H9 (cell line): ENCODE measurements around the gene CLDN20. TPM values are rescaled to one million over a fixed set of nuclear protein-coding genes. Genes with fewer than 3 reads are reported as not detected.

Experiments used
- DNase-seq: peaks from one replicate; pipeline ENCODE4 v3.0.0-alpha.2; 2017
- H2AFZ ChIP-seq: one replicate; pipeline ENCODE4 v1.6.1; 2013; ENCODE audit warnings: mild to moderate bottlenecking, low read length, control low read depth, moderate library complexity
- H2AK5ac ChIP-seq: 2 replicates; pipeline ENCODE4 v1.6.1; 2013; ENCODE audit warnings: low read length, control low read depth, mixed read lengths; ENCODE audit not compliant: insufficient read length
- H2BK120ac ChIP-seq: one replicate; pipeline ENCODE4 v1.6.1; 2013; ENCODE audit warnings: low read depth, mild to moderate bottlenecking, low read length, control low read depth, inconsistent platforms; ENCODE audit not compliant: poor library complexity, severe bottlenecking
- H2BK12ac ChIP-seq: 2 replicates; pipeline ENCODE4 v1.6.1; 2013; ENCODE audit warnings: low read length, control low read depth, mixed read lengths, low read depth; ENCODE audit not compliant: insufficient read length
- H2BK15ac ChIP-seq: 2 replicates; pipeline ENCODE4 v1.6.1; 2013; ENCODE audit warnings: low read depth, low read length, control low read depth
- H2BK20ac ChIP-seq: one replicate; pipeline ENCODE4 v1.6.1; 2013; ENCODE audit warnings: low read depth, mild to moderate bottlenecking, low read length, control low read depth, inconsistent platforms; ENCODE audit not compliant: poor library complexity, severe bottlenecking
- H2BK5ac ChIP-seq: 2 replicates; pipeline ENCODE4 v1.6.1; 2013; ENCODE audit warnings: low read length, control low read depth, mixed read lengths; ENCODE audit not compliant: insufficient read length
- H3K14ac ChIP-seq: 2 replicates; pipeline ENCODE4 v1.6.1; 2013; ENCODE audit warnings: low read length, control low read depth; ENCODE audit not compliant: insufficient read depth
- H3K18ac ChIP-seq: 2 replicates; pipeline ENCODE4 v1.6.1; 2013; ENCODE audit warnings: low read depth, mild to moderate bottlenecking, mixed read lengths, low read length, control low read depth; ENCODE audit not compliant: insufficient read length
- H3K23ac ChIP-seq: 2 replicates; pipeline ENCODE4 v1.6.1; 2013; ENCODE audit warnings: low read length, control low read depth, mixed read lengths, low read depth; ENCODE audit not compliant: insufficient read length
- H3K23me2 ChIP-seq: 2 replicates; pipeline ENCODE4 v1.6.1; 2013; ENCODE audit warnings: low read depth, mild to moderate bottlenecking, mixed read lengths, low read length, control low read depth; ENCODE audit not compliant: insufficient read length, poor library complexity, severe bottlenecking
- H3K27ac ChIP-seq: 2 replicates; pipeline ENCODE4 v1.5.1; 2013; ENCODE audit warnings: low read length, control low read depth, mixed read lengths, low read depth; ENCODE audit not compliant: insufficient read length
- H3K27me3 ChIP-seq: 2 replicates; pipeline ENCODE4 v1.6.1; 2013; ENCODE audit warnings: low read length, control low read depth, inconsistent platforms; ENCODE audit not compliant: insufficient read depth
- H3K4ac ChIP-seq: 2 replicates; pipeline ENCODE4 v1.6.1; 2013; ENCODE audit warnings: low read depth, mild to moderate bottlenecking, control low read depth, inconsistent platforms, low read length, moderate library complexity
- H3K4me1 ChIP-seq: 2 replicates; pipeline ENCODE4 v1.6.1; 2013; ENCODE audit warnings: low read length, control low read depth, inconsistent platforms; ENCODE audit not compliant: insufficient read depth
- H3K4me2 ChIP-seq: 2 replicates; pipeline ENCODE4 v1.6.1; 2013; ENCODE audit warnings: low read length, control low read depth, mixed read lengths; ENCODE audit not compliant: insufficient read length, insufficient read depth
- H3K56ac ChIP-seq: 2 replicates; pipeline ENCODE4 v1.6.1; 2013; ENCODE audit warnings: low read depth, mild to moderate bottlenecking, mixed read lengths, low read length, control low read depth; ENCODE audit not compliant: insufficient read length
- H3K79me1 ChIP-seq: 2 replicates; pipeline ENCODE4 v1.6.1; 2013; ENCODE audit warnings: low read depth, mild to moderate bottlenecking, moderate library complexity, low read length, control low read depth, inconsistent platforms; ENCODE audit not compliant: insufficient read depth, poor library complexity, severe bottlenecking
- H3K79me2 ChIP-seq: 2 replicates; pipeline ENCODE4 v1.6.1; 2013; ENCODE audit warnings: low read length, control low read depth, inconsistent platforms; ENCODE audit not compliant: insufficient read depth
- H3K9ac ChIP-seq: 2 replicates; pipeline ENCODE4 v1.6.1; 2013; ENCODE audit warnings: low read length, control low read depth, mixed read lengths; ENCODE audit not compliant: insufficient read length; ENCODE audit errors: extremely low read depth
- H3K9me3 ChIP-seq: one replicate; pipeline ENCODE4 v1.6.1; 2013; ENCODE audit warnings: low read depth, low read length, inconsistent platforms; ENCODE audit not compliant: control insufficient read depth
- H3T11ph ChIP-seq: one replicate; pipeline ENCODE4 v1.6.1; 2013; ENCODE audit warnings: mild to moderate bottlenecking, low read length, control low read depth, inconsistent platforms
- H4K20me1 ChIP-seq: one replicate; pipeline ENCODE4 v1.6.1; 2013; ENCODE audit not compliant: control insufficient read depth, insufficient read length, insufficient read depth
- H4K5ac ChIP-seq: 2 replicates; pipeline ENCODE4 v1.6.1; 2013; ENCODE audit warnings: low read depth, mild to moderate bottlenecking, mixed read lengths, low read length, control low read depth; ENCODE audit not compliant: insufficient read length
- H4K8ac ChIP-seq: replicated peaks from 2 replicates; pipeline ENCODE4 v1.6.1; 2013; ENCODE audit warnings: low read length, control low read depth, mixed read lengths, low read depth; ENCODE audit not compliant: insufficient read length
- H4K91ac ChIP-seq: 2 replicates; pipeline ENCODE4 v1.6.1; 2013; ENCODE audit warnings: low read depth, mild to moderate bottlenecking, moderate library complexity, mixed read lengths, low read length, control low read depth; ENCODE audit not compliant: insufficient read length
- H3K27ac Mint-ChIP-seq, 3 experiments: 2 replicates in 2 of 3; 3 replicates in 1 of 3; pipeline ENCODE4 v1.8.0; 2020 to 2021; ENCODE audit warnings: mixed read lengths in 3 of 3, mild to moderate bottlenecking in 1 of 3, moderate library complexity in 1 of 3
- H3K27me3 Mint-ChIP-seq: 2 replicates; pipeline ENCODE4 v1.8.0; 2021; ENCODE audit warnings: low read depth, mild to moderate bottlenecking, moderate library complexity, mixed read lengths
- H3K36me3 Mint-ChIP-seq, 3 experiments: 2 replicates in 2 of 3; 3 replicates in 1 of 3; pipeline ENCODE4 v1.8.0; 2020 to 2021; ENCODE audit warnings: low read depth in 3 of 3, mixed read lengths in 3 of 3; ENCODE audit not compliant: insufficient read depth in 1 of 3
- H3K4me1 Mint-ChIP-seq, 2 experiments: 2 replicates each; pipeline ENCODE4 v1.8.0; 2020; ENCODE audit warnings: mixed read lengths in 2 of 2
- H3K4me3 Mint-ChIP-seq, 2 experiments: 2 replicates in 1 of 2; 3 replicates in 1 of 2; pipeline ENCODE4 v1.8.0; 2020 to 2021; ENCODE audit warnings: mild to moderate bottlenecking in 2 of 2, mixed read lengths in 2 of 2, moderate library complexity in 1 of 2
- H3K9me3 Mint-ChIP-seq, 2 experiments: 2 replicates in 1 of 2; 3 replicates in 1 of 2; pipeline ENCODE4 v1.8.0; 2020; ENCODE audit warnings: mild to moderate bottlenecking in 2 of 2, mixed read lengths in 2 of 2, moderate library complexity in 1 of 2
- WGBS: extraction: QIAGEN DNeasy Blood & Tissue Kit; methylation state at CpG from one replicate; pipeline ENCODE4 v1.1.7; 2013; ENCODE audit warnings: missing lambda C conversion rate, low lambda C conversion rate, mixed read lengths; ENCODE audit not compliant: insufficient read length; ENCODE audit errors: extremely low coverage; 5-methylcytosine and 5-hydroxymethylcytosine counted together
- total RNA-seq: library from RNA; stranded (reverse); gene quantifications from 2 replicates; pipeline ENCODE4 v1.2.1, GENCODE V29; 2021
- TF ChIP-seq, protein P1 (sequence below): fragments of 200-600 bp; sonication (generic); conservative IDR thresholded peaks from 3 replicates; pipeline ENCODE4 v1.8.0; 2021; ENCODE audit warnings: antibody characterized with exemption, mild to moderate bottlenecking

CLDN20 gene
- total RNA-seq, 1 experiment from 2014 or later, result not detected

DNA sequence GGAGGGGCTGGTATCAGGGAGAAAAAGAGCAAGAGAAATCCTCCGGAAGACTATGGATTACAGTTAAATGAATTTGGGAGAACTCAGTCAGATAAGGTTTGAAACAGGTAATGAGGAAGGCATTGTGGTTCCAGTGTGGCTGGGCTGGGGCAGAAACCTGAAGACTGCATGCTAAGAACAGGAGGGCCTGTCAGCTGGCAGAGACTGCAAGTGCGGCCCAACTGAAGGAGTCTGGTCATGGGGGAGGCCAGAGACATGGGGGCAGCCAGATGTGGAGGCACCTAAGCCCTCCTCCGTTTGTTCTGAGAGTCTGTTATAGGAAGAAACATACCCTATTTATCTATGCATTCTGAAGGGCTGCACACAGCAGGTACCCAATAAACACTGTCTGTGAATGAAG is 33.9 kb downstream of the CLDN20 start:
- no peak overlapping the region for H3K56ac ChIP-seq
- H3K4me1 Mint-ChIP-seq, result peaks cover 12 to 17% of the 10 kb centered on the region in 2 experiments
- no peak overlapping the region for H2BK12ac ChIP-seq
- H2BK15ac ChIP-seq, result no peak overlapping the region
- H3K9ac ChIP-seq, result no peak overlapping the region
- no peak overlapping the region for H3K4me2 ChIP-seq
- H3T11ph ChIP-seq, result no peak overlapping the region
- H2BK120ac ChIP-seq, result no peak overlapping the region
- H4K91ac ChIP-seq, result no peak overlapping the region
- H4K8ac ChIP-seq, result no peak overlapping the region
- H3K79me1 ChIP-seq, result no peaks in the 10 kb centered on the region
- H3K9me3 ChIP-seq, result no peaks in the 10 kb centered on the region
- H3K4ac ChIP-seq, result no peak overlapping the region
- no CpG with 5 or more reads among the region's 3 CpGs for WGBS
- H2BK5ac ChIP-seq, result no peak overlapping the region
- H3K27me3 ChIP-seq, result no peaks in the 10 kb centered on the region
- H3K4me1 ChIP-seq, result no peaks in the 10 kb centered on the region
- H2AFZ ChIP-seq, result no peak overlapping the region
- no peak overlapping the region for H2AK5ac ChIP-seq
- H3K79me2 ChIP-seq, result no peaks in the 10 kb centered on the region
- no peak overlapping the region for H4K5ac ChIP-seq
- no peak for DNase-seq
- H2BK20ac ChIP-seq, result no peak overlapping the region
- no peaks in the 10 kb centered on the region for H3K23me2 ChIP-seq
- peak overlapping the region; percentile 17 to 92 (median 60); a peak in 6 of 7 replicates for H3K27ac Mint-ChIP-seq
- no peak overlapping the region for H3K18ac ChIP-seq
- TF ChIP-seq, protein P1, sequence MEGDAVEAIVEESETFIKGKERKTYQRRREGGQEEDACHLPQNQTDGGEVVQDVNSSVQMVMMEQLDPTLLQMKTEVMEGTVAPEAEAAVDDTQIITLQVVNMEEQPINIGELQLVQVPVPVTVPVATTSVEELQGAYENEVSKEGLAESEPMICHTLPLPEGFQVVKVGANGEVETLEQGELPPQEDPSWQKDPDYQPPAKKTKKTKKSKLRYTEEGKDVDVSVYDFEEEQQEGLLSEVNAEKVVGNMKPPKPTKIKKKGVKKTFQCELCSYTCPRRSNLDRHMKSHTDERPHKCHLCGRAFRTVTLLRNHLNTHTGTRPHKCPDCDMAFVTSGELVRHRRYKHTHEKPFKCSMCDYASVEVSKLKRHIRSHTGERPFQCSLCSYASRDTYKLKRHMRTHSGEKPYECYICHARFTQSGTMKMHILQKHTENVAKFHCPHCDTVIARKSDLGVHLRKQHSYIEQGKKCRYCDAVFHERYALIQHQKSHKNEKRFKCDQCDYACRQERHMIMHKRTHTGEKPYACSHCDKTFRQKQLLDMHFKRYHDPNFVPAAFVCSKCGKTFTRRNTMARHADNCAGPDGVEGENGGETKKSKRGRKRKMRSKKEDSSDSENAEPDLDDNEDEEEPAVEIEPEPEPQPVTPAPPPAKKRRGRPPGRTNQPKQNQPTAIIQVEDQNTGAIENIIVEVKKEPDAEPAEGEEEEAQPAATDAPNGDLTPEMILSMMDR, result no peak
- H3K27me3 Mint-ChIP-seq, result no peaks in the 10 kb centered on the region
- peaks cover 30 to 68% (median 49%) of the 10 kb centered on the region in 3 experiments for H3K36me3 Mint-ChIP-seq
- H3K23ac ChIP-seq, result no peak overlapping the region
- no peak overlapping the region for H3K4me3 Mint-ChIP-seq
- H4K20me1 ChIP-seq, result no peaks in the 10 kb centered on the region
- H3K9me3 Mint-ChIP-seq, result no peaks in the 10 kb centered on the region
- H3K14ac ChIP-seq, result no peak overlapping the region
- no peak overlapping the region for H3K27ac ChIP-seq
